B cell (primary cell): ENCODE data around the gene ATP8A2.

ENCODE experiments used
- EZH2 ChIP-seq: IDR thresholded peaks from 2 replicates; pipeline ENCODE4 v1.6.1; 2012; ENCODE audit warnings: borderline replicate concordance, low read depth, mild to moderate bottlenecking, moderate library complexity, low read length; ENCODE audit not compliant: insufficient read depth, poor library complexity, severe bottlenecking
- TF ChIP-seq, protein P1 (sequence below): fragments of 200-600 bp; IDR thresholded peaks from one replicate; pipeline ENCODE4 v1.8.0; 2022; ENCODE audit warnings: antibody characterized with exemption, mild to moderate bottlenecking

DNA sequence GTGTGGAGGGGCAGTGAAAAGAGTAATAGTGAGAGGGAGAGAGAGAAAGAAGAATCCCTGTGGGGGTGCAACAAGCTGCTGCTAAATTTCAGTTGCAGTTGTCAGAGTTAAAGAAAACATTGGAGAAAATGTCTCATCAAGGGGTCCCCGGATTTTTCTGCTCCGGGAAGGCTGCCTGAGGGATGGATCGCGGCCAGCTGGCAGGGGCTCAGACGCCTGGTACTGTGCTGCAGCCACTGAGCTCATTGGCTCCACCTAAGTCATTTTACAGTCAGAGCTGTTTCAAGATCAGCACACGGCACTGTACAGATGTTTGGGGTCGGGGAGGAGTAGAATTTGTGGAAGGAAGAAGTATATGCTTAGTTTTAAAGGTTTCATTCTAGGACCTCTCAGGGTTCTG is 573.8 kb downstream of the ATP8A2 start:
- TF ChIP-seq, protein P1, sequence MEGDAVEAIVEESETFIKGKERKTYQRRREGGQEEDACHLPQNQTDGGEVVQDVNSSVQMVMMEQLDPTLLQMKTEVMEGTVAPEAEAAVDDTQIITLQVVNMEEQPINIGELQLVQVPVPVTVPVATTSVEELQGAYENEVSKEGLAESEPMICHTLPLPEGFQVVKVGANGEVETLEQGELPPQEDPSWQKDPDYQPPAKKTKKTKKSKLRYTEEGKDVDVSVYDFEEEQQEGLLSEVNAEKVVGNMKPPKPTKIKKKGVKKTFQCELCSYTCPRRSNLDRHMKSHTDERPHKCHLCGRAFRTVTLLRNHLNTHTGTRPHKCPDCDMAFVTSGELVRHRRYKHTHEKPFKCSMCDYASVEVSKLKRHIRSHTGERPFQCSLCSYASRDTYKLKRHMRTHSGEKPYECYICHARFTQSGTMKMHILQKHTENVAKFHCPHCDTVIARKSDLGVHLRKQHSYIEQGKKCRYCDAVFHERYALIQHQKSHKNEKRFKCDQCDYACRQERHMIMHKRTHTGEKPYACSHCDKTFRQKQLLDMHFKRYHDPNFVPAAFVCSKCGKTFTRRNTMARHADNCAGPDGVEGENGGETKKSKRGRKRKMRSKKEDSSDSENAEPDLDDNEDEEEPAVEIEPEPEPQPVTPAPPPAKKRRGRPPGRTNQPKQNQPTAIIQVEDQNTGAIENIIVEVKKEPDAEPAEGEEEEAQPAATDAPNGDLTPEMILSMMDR = no peak
- no peak for TF ChIP-seq EZH2
